ENCODE data around the gene NECAB2.

Gene NECAB2

GRCh38 chr16:84036982-84037425 is 69.0 kb downstream of the NECAB2 start:
- no peak overlapping the region for H3K4me3 ChIP-seq (ENCODE audit: low read length)
- H3K36me3 ChIP-seq (replicated peaks; ENCODE audit: insufficient read depth, low read length) = no peaks in the 10 kb centered on the region
- no peak for DNase-seq
- no peak overlapping the region for H3K4me2 ChIP-seq (ENCODE audit: low read depth, low read length)
- H2AFZ ChIP-seq (ENCODE audit: low read length) = no peak overlapping the region
- no peak overlapping the region for H3K9ac ChIP-seq (ENCODE audit: low read length)
- TF ChIP-seq CTCF (IDR thresholded peaks at IDR 0.05; ENCODE audit: low read length) (no peak), EZH2 (optimal IDR thresholded peaks at IDR 0.05; ENCODE audit: low read depth, low read length) (no peak), EZH2phosphoT487 (IDR thresholded peaks at IDR 0.05; ENCODE audit: low read length) (no peak)
- H3K27me3 ChIP-seq (replicated peaks; ENCODE audit: insufficient read depth, low read length) = peaks cover 28% of the 10 kb centered on the region
- H3K9me2 ChIP-seq (replicated peaks; ENCODE audit: insufficient read depth, low read length) = no peaks in the 10 kb centered on the region
- no peaks in the 10 kb centered on the region for H4K20me1 ChIP-seq (ENCODE audit: insufficient read depth, low read length)
- H3K9me3 ChIP-seq (replicated peaks; ENCODE audit: insufficient read depth, low read length) = no peaks in the 10 kb centered on the region
- H3K79me2 ChIP-seq (ENCODE audit: low read length) = no peaks in the 10 kb centered on the region
- no peaks in the 10 kb centered on the region for H3F3A ChIP-seq (ENCODE audit: insufficient read depth, low read length)
- no peaks in the 10 kb centered on the region for H3K4me1 ChIP-seq (ENCODE audit: low read length)
- H3K27ac ChIP-seq (ENCODE audit: low read length) = no peak overlapping the region

- H4K20me1 ChIP-seq (ENCODE audit: insufficient read depth, low read length) = no peaks in the 10 kb centered on the region
- no peaks in the 10 kb centered on the region for H3K4me1 ChIP-seq (ENCODE audit: low read length)
- no peak overlapping the region for H3K4me3 ChIP-seq (ENCODE audit: low read length)
- no peak overlapping the region for H2AFZ ChIP-seq (ENCODE audit: low read length)
- no peaks in the 10 kb centered on the region for H3F3A ChIP-seq (ENCODE audit: insufficient read depth, low read length)
- H3K4me2 ChIP-seq (ENCODE audit: low read depth, low read length) = no peak overlapping the region
- no peak overlapping the region for H3K9ac ChIP-seq (ENCODE audit: low read length)
- no peaks in the 10 kb centered on the region for H3K9me3 ChIP-seq (replicated peaks; ENCODE audit: insufficient read depth, low read length)
- H3K27me3 ChIP-seq (replicated peaks; ENCODE audit: insufficient read depth, low read length) = peaks cover 28% of the 10 kb centered on the region
- no peaks in the 10 kb centered on the region for H3K9me2 ChIP-seq (replicated peaks; ENCODE audit: insufficient read depth, low read length)
- H3K79me2 ChIP-seq (ENCODE audit: low read length) = no peaks in the 10 kb centered on the region
- no peaks in the 10 kb centered on the region for H3K36me3 ChIP-seq (replicated peaks; ENCODE audit: insufficient read depth, low read length)
- TF ChIP-seq EZH2 (optimal IDR thresholded peaks at IDR 0.05; ENCODE audit: low read depth, low read length) (no peak), EZH2phosphoT487 (IDR thresholded peaks at IDR 0.05; ENCODE audit: low read length) (no peak), CTCF (IDR thresholded peaks at IDR 0.05; ENCODE audit: low read length) (no peak)
- DNase-seq = no peak
- no peak overlapping the region for H3K27ac ChIP-seq (ENCODE audit: low read length)
These were observed 70.4 kb downstream of the NECAB2 start for GRCh38 chr16:84038469-84038868.

- Histone ChIP-seq H3K36me3 (replicated peaks; ENCODE audit: insufficient read depth, low read length) (no peaks in the 10 kb centered on the region), H3F3A (ENCODE audit: insufficient read depth, low read length) (no peaks in the 10 kb centered on the region), H4K20me1 (ENCODE audit: insufficient read depth, low read length) (no peaks in the 10 kb centered on the region), H3K27me3 (replicated peaks; ENCODE audit: insufficient read depth, low read length) (peaks cover 28% of the 10 kb centered on the region), H3K4me1 (ENCODE audit: low read length) (no peaks in the 10 kb centered on the region), H3K4me2 (ENCODE audit: low read depth, low read length) (no peak overlapping the region), H3K9ac (ENCODE audit: low read length) (no peak overlapping the region), H3K9me3 (replicated peaks; ENCODE audit: insufficient read depth, low read length) (no peaks in the 10 kb centered on the region), H3K9me2 (replicated peaks; ENCODE audit: insufficient read depth, low read length) (no peaks in the 10 kb centered on the region), H3K79me2 (ENCODE audit: low read length) (no peaks in the 10 kb centered on the region), H3K4me3 (ENCODE audit: low read length) (no peak overlapping the region), H2AFZ (ENCODE audit: low read length) (no peak overlapping the region), H3K27ac (ENCODE audit: low read length) (no peak overlapping the region)
- no peak for DNase-seq
- TF ChIP-seq CTCF (IDR thresholded peaks at IDR 0.05; ENCODE audit: low read length) (no peak), EZH2 (optimal IDR thresholded peaks at IDR 0.05; ENCODE audit: low read depth, low read length) (no peak), EZH2phosphoT487 (IDR thresholded peaks at IDR 0.05; ENCODE audit: low read length) (no peak)
These were observed 71.7 kb downstream of the NECAB2 start for GRCh38 chr16:84039696-84040095.
